Breast epithelium (tissue), 4 donors: ENCODE measurements around the gene ZNF491. TPM values are rescaled to one million over a fixed set of nuclear protein-coding genes. Genes with fewer than 3 reads are reported as not detected.

Experiments used
- DNase-seq, 2 donors: peaks; one replicate each; pipeline ENCODE4 v3.0.0-alpha.2; 2019; ENCODE audit warnings: low spot score in 2 of 2
- H3K27ac ChIP-seq, 2 donors: fragments of 200-600 bp; sonication (generic) in 1 of 2; one replicate each; pipeline ENCODE4 v1.5.1; 2016 to 2019; ENCODE audit warnings: mild to moderate bottlenecking in 1 of 2
- H3K27me3 ChIP-seq, 2 donors: fragments of 200-600 bp; sonication (generic) in 1 of 2; one replicate each; pipeline versions ENCODE4 v1.5.1 to v1.6.0; 2017 to 2019; ENCODE audit warnings: control low read depth in 1 of 2, mild to moderate bottlenecking in 1 of 2
- H3K36me3 ChIP-seq: fragments of 200-600 bp; one replicate; pipeline ENCODE4 v1.5.1; 2019
- H3K4me1 ChIP-seq, 2 donors: fragments of 200-600 bp; sonication (generic); one replicate each; pipeline ENCODE4 v1.5.1; 2016 to 2019; ENCODE audit warnings: control low read depth in 1 of 2
- H3K4me3 ChIP-seq, 3 donors: fragments of 200-600 bp; sonication (generic); 1 replicate in 2 of 3; 2 replicates in 1 of 3; pipeline ENCODE4 v1.5.1; 2016 to 2019; ENCODE audit warnings: mild to moderate bottlenecking in 3 of 3, moderate library complexity in 2 of 3
- H3K9me3 ChIP-seq, 2 donors: fragments of 200-600 bp; sonication (generic) in 1 of 2; one replicate each; pipeline ENCODE4 v1.5.1; 2016 to 2019; ENCODE audit warnings: control low read depth in 1 of 2
- CTCF ChIP-seq, 3 donors: fragments of 450-650 bp; IDR thresholded peaks; one replicate each; pipeline ENCODE4 v1.5.1; 2016 to 2017; ENCODE audit warnings: antibody characterized with exemption in 3 of 3, mild to moderate bottlenecking in 3 of 3, moderate library complexity in 3 of 3
- POLR2A ChIP-seq: fragments of 450-650 bp; IDR thresholded peaks from one replicate; pipeline ENCODE4 v1.6.1; 2016; ENCODE audit warnings: antibody characterized with exemption, mild to moderate bottlenecking, moderate library complexity
- POLR2AphosphoS5 ChIP-seq, 3 donors: sonication (generic); formaldehyde crosslinking; IDR thresholded peaks; one replicate each; pipeline ENCODE4 v1.6.1; 2017; ENCODE audit warnings: antibody characterized with exemption in 3 of 3
- intact Hi-C: fragments of 100-400 bp; cut with DNase I; formaldehyde crosslinking; loops from one replicate; pipeline ENCODE4 v1.15.1; 2023; ENCODE audit warnings: low total_unique reads
- total RNA-seq, 3 donors: library from RNA; depleted of rRNA; stranded (reverse); fragments of >200 nt; gene quantifications; one replicate each; pipeline ENCODE4 v1.1.0, GENCODE V29; 2016

ZNF491 gene
- total RNA-seq: 1 to 10 TPM; 1.6 to 3.9 (median 3.2) TPM

- Histone ChIP-seq H3K9me3 (no peaks in the 10 kb centered on the region), H3K27me3 (no peaks in the 10 kb centered on the region), H3K4me1 (peaks cover 0 to 5% of the 10 kb centered on the region in 2 donors), H3K4me3 (peak within 1 kb of the TSS; percentile 59 to 73 (median 72)), H3K27ac (peak within 1 kb of the TSS; percentile 80 to 84), H3K36me3 (no peaks in the 10 kb centered on the region)
- DNase-seq: peak; percentile 82 to 88
- TF ChIP-seq CTCF (IDR thresholded peaks at IDR 0.05) (no peak), POLR2AphosphoS5 (IDR thresholded peaks at IDR 0.05) (peak in 1 of 3 donors; percentile 21)
- intact Hi-C loops: no loop called here
Measured at GRCh38 chr19:11798391-11799330, at the start of gene ZNF491. Gene ZNF491, plus strand, starts transcription at chr19:11798523. Its CDS starts 7,431 bp downstream, at chr19:11805954.

DNA sequence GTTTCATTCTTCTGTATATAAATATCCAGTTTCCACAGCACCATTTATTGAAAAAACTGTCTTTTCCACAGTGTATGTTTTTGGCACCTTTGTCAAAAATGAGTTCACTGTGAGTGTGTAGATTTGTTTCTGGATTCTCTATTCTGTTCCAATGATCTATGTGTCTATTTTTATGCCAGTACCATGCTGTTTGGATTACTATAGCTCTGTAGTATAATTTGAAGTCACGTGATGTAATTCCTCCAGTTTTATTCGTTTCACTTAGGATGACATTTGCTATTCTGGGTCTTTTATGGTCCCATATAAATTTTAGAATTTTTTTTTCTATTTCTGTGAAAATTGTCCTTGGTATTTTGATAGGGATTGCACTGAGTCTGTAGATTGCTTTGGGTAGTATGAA, 48.6 kb upstream of the ZNF491 start:
- no peak overlapping the region for H3K27ac ChIP-seq
- H3K27me3 ChIP-seq: no peaks in the 10 kb centered on the region
- no peaks in the 10 kb centered on the region for H3K4me1 ChIP-seq
- intact Hi-C loops: loop anchor here (10.0 kb wide), 1 partner anchor 1825 kb away; no protein-coding TSS in a partner anchor
- no peak overlapping the region for H3K4me3 ChIP-seq
- DNase-seq: no peak
- peaks cover 23 to 30% of the 10 kb centered on the region in 2 donors for H3K9me3 ChIP-seq
- no peaks in the 10 kb centered on the region for H3K36me3 ChIP-seq
- no peak for TF ChIP-seq CTCF (IDR thresholded peaks at IDR 0.05)
- TF ChIP-seq POLR2A: no peak
- no peak for TF ChIP-seq POLR2AphosphoS5 (IDR thresholded peaks at IDR 0.05)

DNA sequence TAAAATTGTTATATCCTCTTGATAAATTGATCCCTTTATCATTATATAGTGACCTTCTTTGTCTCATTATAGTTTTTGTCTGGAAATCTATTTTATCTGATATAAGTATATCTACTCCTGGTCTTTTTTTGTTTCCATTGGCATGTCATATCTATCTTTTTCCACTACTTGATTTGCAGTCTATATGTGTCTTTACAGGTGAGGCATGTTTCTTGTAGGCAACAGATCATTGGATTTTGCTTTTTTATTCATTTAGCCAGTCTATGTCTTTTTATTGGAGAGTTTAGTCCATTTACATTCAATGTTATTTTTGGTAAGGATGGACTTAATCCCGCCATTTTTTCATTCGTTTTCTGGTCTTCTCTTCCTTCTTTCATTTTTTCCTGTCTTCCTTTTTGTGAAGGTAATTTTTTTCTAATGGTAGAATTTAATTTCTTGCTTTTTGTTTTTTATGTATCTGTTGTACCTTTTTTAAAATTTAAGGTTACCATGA, 46.0 kb upstream of the ZNF491 start:
- no peaks in the 10 kb centered on the region for H3K4me1 ChIP-seq
- TF ChIP-seq CTCF (IDR thresholded peaks at IDR 0.05) (no peak), POLR2AphosphoS5 (IDR thresholded peaks at IDR 0.05) (no peak), POLR2A (no peak)
- intact Hi-C loops: no loop called here
- H3K27me3 ChIP-seq: no peaks in the 10 kb centered on the region
- H3K36me3 ChIP-seq: no peaks in the 10 kb centered on the region
- H3K4me3 ChIP-seq: no peak overlapping the region
- H3K9me3 ChIP-seq: peaks cover 20 to 33% of the 10 kb centered on the region in 2 donors
- H3K27ac ChIP-seq: no peak overlapping the region
- no peak for DNase-seq

- Histone ChIP-seq H3K27me3 (no peaks in the 10 kb centered on the region), H3K36me3 (no peaks in the 10 kb centered on the region), H3K9me3 (peaks cover 6 to 21% of the 10 kb centered on the region in 2 donors), H3K4me3 (no peak overlapping the region), H3K27ac (peak overlapping the region; percentile 46 to 66), H3K4me1 (no peaks in the 10 kb centered on the region)
- TF ChIP-seq CTCF (IDR thresholded peaks at IDR 0.05) (no peak), POLR2A (no peak), POLR2AphosphoS5 (IDR thresholded peaks at IDR 0.05) (no peak)
- intact Hi-C loops: no loop called here
- no peak for DNase-seq
Measured at GRCh38 chr19:11754663-11755062, 43.7 kb upstream of the ZNF491 start.

- no peak for DNase-seq
- Histone ChIP-seq H3K4me1 (no peaks in the 10 kb centered on the region), H3K27ac (no peak overlapping the region), H3K9me3 (peaks cover 6 to 15% of the 10 kb centered on the region in 2 donors), H3K36me3 (no peaks in the 10 kb centered on the region), H3K27me3 (no peaks in the 10 kb centered on the region), H3K4me3 (no peak overlapping the region)
- intact Hi-C loops: no loop called here
- no peak for TF ChIP-seq CTCF (IDR thresholded peaks at IDR 0.05)
- no peak for TF ChIP-seq POLR2AphosphoS5 (IDR thresholded peaks at IDR 0.05)
- TF ChIP-seq POLR2A: no peak
Measured at GRCh38 chr19:11756965-11757364, 41.4 kb upstream of the ZNF491 start.
